HG03159 (cell line): ENCODE results near the gene EBP.
"Not testable (repeated sequence)": the region's sequence is repeated elsewhere in the genome, so short reads cannot be mapped to it uniquely, and the experiment has no call there.

ENCODE experiments used
- ATAC-seq: cut with Tn5 transposase; IDR thresholded peaks from one replicate; pipeline ENCODE4 v1.9.1; 2021; ENCODE audit warnings: mild to moderate bottlenecking, moderate library complexity; ENCODE audit not compliant: unreplicated experiment

EBP gene

DNA sequence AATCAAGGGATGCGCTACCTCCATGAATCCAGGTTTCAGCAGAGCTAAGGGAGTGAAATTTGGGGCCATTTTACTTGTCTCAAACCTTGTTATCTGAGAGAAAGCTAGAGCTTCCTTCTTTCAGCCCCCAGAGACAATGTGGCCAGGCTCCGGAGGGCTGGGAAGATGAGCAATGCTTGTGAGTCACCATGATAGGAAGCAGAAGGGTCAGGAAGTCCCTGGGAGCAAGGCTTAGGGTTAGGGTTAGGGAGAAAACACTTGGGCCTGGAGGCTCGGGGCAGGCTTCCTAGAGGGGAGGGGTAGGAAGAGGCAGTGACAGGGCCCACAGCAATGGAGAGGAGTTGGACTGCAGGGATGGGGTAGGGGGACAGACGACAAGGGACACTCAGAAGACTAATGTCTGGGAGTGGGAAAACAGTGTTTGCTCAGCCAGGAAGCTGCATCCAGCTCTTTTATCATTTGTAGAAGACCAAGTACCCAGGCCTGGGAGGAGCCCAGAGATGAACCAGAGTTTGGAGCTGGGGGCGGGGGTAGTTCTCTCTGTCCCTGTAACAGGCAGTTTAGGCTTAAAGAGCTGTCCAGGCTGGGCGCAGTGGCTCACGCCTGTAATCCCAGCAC, 29.2 kb upstream of the EBP start:
- no peak for ATAC-seq

- no peak for ATAC-seq
Observed at GRCh38 chrX:48493890-48494364, 27.7 kb upstream of the EBP start.

DNA sequence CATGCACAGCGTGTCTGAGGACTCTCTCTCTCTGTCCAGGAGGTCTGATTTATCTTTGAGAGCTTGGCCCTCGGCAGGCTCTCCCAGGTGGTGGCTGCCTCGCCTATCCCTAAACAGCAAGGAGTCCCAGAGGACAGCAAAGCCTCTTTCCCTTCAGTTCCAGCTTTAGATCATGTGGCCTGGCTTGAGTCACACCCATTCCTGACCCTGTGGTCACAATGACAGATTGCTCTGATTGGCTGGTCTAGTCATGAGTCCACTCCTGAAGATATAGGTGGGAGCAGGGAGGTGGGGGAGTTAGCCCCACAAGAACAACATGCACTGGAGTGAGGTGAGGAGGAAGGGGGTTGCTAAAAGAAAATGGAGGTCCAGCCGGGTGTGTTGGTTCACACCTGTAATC, 24.9 kb upstream of the EBP start:
- no peak for ATAC-seq

DNA sequence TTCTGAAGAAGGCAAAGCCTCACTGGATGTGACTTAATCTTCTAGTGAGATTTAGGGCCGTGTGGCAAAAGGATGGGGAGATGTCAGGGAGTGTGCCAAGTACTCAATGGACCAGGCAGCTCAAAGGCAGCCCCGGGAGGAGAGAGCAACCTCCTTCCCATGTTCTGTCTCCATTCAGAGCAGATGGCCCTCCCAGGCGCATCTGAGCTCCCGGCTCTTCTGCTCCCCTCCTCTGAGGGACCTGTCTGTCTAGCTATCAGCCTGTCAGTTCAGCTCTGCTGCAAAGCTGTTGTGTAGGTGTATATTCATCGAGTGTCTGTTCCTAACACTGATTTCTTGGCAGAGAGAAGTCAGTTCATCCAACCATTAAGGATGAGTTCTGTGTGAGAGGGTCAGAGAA, 23.7 kb upstream of the EBP start:
- ATAC-seq, result no peak

GRCh38 chrX:48498374-48498809, 23.2 kb upstream of the EBP start:
- ATAC-seq, result no peak

- no peak for ATAC-seq
Observed at GRCh38 chrX:48504261-48504660, 17.3 kb upstream of the EBP start.

DNA sequence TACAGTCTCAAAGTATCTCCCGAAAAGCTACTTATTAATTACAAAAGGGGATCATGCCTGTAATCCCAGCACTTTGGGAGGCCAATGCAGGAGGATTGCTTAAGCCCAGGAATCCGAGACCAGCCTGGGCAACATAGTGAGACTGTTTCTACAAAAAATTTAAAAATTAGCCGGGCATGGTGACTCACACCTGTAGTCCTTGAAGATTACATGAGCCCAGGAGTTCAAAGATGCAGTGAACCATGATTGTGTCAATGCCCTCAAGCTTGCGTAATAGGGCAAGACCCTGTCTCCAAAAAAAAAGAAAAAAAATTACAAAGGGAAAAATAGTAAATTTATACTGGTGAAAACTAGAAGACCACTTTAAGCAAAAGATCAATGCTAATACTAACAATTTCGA, 16.1 kb upstream of the EBP start:
- ATAC-seq, result no peak

DNA sequence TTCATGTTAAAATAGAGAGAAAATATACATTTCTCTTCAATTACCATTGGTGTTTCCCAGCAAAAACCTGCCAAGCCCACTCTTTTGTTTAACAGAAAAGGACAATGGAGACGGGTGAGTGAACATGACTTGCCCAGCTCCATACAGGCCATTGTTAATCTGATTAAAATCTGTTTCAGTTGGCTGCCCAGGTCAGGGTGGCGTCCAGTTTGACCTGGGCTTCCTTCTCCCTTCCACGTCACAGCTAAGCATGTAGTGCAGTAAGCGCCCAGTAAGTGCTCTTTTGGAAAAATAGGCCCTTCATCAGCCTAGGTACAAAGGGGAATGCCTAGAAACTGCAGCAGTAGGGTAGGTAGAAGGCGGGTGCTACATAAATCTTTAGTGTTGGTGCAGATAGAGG, 14.4 kb upstream of the EBP start:
- ATAC-seq, result no peak

- peak; percentile 74 for ATAC-seq
Observed at GRCh38 chrX:48508400-48509244, 13.0 kb upstream of the EBP start, which contains the start of gene PORCN. PORCN (plus strand) TSS chrX:48508992; CDS start chrX:48509821, 829 bp downstream.

- ATAC-seq, result peak; percentile 13
Observed at GRCh38 chrX:48509245-48509590, 12.4 kb upstream of the EBP start.

DNA sequence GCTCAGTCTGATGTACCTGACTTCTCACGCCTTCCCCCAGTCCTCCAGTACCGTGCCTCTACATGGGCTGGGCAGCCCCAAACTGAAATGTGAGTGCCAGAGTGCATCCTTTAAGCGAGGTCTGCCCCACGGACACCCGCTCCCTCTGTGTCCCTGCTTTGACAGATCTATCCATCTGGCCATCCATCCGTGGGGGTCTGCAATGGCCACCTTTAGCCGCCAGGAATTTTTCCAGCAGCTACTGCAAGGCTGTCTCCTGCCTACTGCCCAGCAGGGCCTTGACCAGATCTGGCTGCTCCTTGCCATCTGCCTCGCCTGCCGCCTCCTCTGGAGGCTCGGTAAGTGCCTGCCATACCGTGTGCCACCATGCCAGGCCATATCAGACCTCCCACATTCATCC, 12.0 kb upstream of the EBP start:
- no peak for ATAC-seq

DNA sequence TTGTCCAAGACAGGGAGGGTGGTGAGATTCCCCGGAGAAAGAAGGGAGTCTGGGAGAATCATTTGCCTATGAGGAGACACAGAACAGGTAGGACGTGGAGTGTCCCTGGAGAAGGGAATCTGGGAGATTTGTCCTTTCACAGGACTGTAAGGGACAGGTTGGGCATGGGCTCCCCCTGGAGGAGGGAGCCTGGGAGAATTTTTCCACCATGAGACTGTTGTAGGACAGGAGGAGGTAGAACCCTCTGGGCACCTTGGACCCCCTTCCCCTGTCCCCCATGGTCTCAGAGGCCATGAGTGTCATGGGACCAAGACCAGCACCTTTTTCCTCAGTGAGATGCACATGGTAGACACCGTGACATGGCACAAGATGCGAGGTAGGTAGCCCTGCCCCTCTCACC, 10.0 kb upstream of the EBP start:
- ATAC-seq, result no peak

DNA sequence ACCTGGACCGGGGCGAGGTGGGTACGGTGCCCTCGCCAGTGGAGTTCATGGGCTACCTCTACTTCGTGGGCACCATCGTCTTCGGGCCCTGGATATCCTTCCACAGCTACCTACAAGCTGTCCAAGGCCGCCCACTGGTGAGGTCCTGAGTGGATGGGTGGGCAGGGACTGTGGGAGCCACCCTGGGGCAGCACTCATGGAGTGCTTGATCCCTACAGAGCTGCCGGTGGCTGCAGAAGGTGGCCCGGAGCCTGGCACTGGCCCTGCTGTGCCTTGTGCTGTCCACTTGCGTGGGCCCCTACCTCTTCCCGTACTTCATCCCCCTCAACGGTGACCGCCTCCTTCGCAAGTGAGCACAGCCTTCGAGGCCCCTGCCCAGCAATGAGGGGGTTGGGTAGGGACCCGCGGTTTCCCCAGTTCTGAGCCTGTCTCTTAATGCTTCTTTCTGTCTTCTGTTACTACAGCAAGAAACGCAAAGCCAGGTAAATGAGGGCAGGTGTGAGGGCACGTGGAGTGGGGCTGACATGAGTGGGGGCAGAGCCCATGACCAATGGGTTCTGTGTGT, 9.2 kb upstream of the EBP start:
- no peak for ATAC-seq

- ATAC-seq, result no peak
Observed at GRCh38 chrX:48513670-48514069, 7.9 kb upstream of the EBP start.

DNA sequence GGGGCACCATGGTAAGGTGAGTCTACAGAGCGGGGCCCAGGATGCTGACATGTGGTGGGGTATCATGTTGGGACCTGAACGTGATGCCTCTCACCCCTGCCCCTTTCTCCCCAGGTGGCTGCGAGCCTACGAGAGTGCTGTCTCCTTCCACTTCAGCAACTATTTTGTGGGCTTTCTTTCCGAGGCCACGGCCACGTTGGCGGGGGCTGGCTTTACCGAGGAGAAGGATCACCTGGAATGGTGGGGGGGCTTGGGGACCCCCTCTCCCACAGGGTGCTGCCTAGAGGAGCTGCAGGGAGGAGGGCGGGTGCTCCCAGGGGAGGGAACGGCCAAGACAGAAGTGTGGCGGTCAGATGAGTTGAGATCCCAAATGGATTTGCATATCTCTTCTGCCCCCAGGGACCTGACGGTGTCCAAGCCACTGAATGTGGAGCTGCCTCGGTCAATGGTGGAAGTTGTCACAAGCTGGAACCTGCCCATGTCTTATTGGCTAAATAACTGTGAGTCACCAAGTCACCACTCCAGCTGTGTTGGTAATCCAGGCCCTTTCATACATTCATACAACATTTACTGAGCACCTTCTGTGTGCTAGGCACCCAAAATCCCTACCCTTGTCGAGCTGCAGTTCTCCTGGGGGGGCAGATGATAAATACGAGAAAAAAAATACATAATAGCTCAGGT, 7.3 kb upstream of the EBP start:
- no peak for ATAC-seq

- ATAC-seq, result no peak
Observed at GRCh38 chrX:48514868-48515460, 6.6 kb upstream of the EBP start.

DNA sequence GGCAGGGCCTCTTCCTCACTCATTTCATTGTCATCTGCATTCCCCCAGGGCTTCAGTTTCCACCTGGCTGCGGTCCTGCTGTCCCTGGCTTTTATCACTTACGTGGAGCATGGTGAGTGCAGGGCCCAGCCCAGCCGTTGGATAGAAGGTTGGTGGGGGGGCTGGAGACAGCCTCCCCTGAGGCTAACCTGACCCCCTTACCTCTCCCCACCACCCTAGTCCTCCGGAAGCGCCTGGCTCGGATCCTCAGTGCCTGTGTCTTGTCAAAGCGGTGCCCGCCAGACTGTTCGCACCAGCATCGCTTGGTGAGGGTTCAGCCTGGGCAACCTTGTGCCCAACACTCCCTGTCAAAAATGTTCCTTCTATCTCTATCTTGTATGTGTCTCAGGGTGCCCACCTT, 5.8 kb upstream of the EBP start:
- no peak for ATAC-seq

DNA sequence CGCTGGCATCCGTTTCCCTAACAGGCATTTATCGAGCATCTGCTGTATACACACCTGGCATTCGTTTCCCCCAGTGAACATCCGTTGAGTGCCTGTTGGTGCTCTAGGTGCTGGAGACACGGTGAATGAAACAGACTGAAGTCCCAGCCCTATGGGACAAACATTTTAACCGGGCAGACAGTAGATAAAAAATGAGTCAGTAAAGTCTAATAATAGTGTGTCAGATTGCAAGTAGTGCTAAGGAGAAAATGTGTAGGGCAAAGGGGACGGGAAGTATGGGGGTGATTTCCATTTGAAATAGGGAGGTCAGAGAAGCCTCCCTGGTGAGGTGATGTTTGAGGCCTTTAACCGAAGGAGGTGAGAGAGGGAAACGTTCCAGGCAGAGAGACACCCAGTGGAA, 5.3 kb upstream of the EBP start:
- no peak for ATAC-seq

- no peak for ATAC-seq
Observed at GRCh38 chrX:48516987-48517386, 4.6 kb upstream of the EBP start.

- ATAC-seq, result not testable (repeated sequence)
Observed at GRCh38 chrX:48519481-48519880, 2.1 kb upstream of the EBP start.

GRCh38 chrX:48520455-48520854, 1.2 kb upstream of the EBP start:
- no peak for ATAC-seq
